GM19099 (cell line): ENCODE results near the gene NR1H2.

ENCODE experiments used
- POLR2A ChIP-seq: IDR thresholded peaks from 3 replicates; pipeline ENCODE4 v1.6.1; 2011; ENCODE audit warnings: low read depth; ENCODE audit not compliant: insufficient read length; ENCODE audit errors: extremely low read depth

Gene NR1H2

GRCh38 chr19:50376166-50377050 lies at the start of gene NR1H2:
NR1H2 (plus strand) TSS chr19:50376457; CDS start chr19:50377606, 1,149 bp downstream.
- peak; percentile 75 for TF ChIP-seq POLR2A

- TF ChIP-seq POLR2A: no peak
These were observed 49.2 kb upstream of the NR1H2 start for GRCh38 chr19:50327013-50327412.

GRCh38 chr19:50327461-50328223 lies 48.6 kb upstream of the NR1H2 start:
- TF ChIP-seq POLR2A: no peak

- TF ChIP-seq POLR2A: no peak
These were observed 47.9 kb upstream of the NR1H2 start for GRCh38 chr19:50328224-50328872.

- no peak for TF ChIP-seq POLR2A
These were observed 47.4 kb upstream of the NR1H2 start for GRCh38 chr19:50328873-50329145.

- peak; percentile 45 for TF ChIP-seq POLR2A
These were observed 46.9 kb upstream of the NR1H2 start, which contains the start of gene KCNC3 for GRCh38 chr19:50329146-50329925. KCNC3 (minus strand) TSS chr19:50329377; CDS start chr19:50329082, 295 bp downstream.

GRCh38 chr19:50330365-50331078 lies 45.7 kb upstream of the NR1H2 start:
- no peak for TF ChIP-seq POLR2A

GRCh38 chr19:50331221-50331993 lies 44.9 kb upstream of the NR1H2 start:
- TF ChIP-seq POLR2A: no peak

GRCh38 chr19:50331994-50332243 lies 44.3 kb upstream of the NR1H2 start:
- no peak for TF ChIP-seq POLR2A

GRCh38 chr19:50332244-50333038 lies 43.8 kb upstream of the NR1H2 start:
- no peak for TF ChIP-seq POLR2A

GRCh38 chr19:50333235-50333736 lies 43.0 kb upstream of the NR1H2 start:
- TF ChIP-seq POLR2A: no peak

- peak; percentile 50 for TF ChIP-seq POLR2A
These were observed 42.3 kb upstream of the NR1H2 start for GRCh38 chr19:50333737-50334617.

- no peak for TF ChIP-seq POLR2A
These were observed 41.4 kb upstream of the NR1H2 start for GRCh38 chr19:50334741-50335421.
